Right cardiac atrium (tissue), 5 donors: Measurements from ENCODE around the gene STAC3. TPM values are rescaled to one million over a fixed set of nuclear protein-coding genes. Genes with fewer than 3 reads are reported as not detected.

Source experiments
- ATAC-seq, 2 donors: fragments of 200-7000 bp; cut with Tn5 transposase; one replicate each; pipeline versions ENCODE4 v1.8.0 to v1.9.1; 2020; ENCODE audit warnings: moderate library complexity in 2 of 2, mild to moderate bottlenecking in 1 of 2
- DNase-seq, 3 donors: peaks; one replicate each; pipeline ENCODE4 v3.0.0-alpha.2; 2020
- H3K27ac ChIP-seq: one replicate; pipeline ENCODE4 v1.5.1; 2013; ENCODE audit warnings: mild to moderate bottlenecking, low read length, control low read depth, moderate library complexity
- H3K27me3 ChIP-seq: one replicate; pipeline ENCODE4 v1.6.1; 2013; ENCODE audit not compliant: control insufficient read depth, insufficient read depth
- H3K4me1 ChIP-seq: one replicate; pipeline ENCODE4 v1.6.1; 2013; ENCODE audit warnings: low read length; ENCODE audit not compliant: control insufficient read depth, insufficient read depth
- H3K4me3 ChIP-seq: one replicate; pipeline ENCODE4 v1.5.1; 2013; ENCODE audit warnings: low read length, control low read depth
- H3K9me3 ChIP-seq: one replicate; pipeline ENCODE4 v1.6.1; 2013; ENCODE audit warnings: low read length; ENCODE audit not compliant: control insufficient read depth
- WGBS: extraction: QIAGEN DNeasy Blood & Tissue Kit; methylation state at CpG from one replicate; pipeline ENCODE4 v1.1.7; 2013; 5-methylcytosine and 5-hydroxymethylcytosine counted together
- intact Hi-C, 4 donors: fragments of 100-400 bp; cut with DNase I; formaldehyde crosslinking; loops; one replicate each; pipeline versions ENCODE4 v1.11.0 to v1.14.0; 2022 to 2023
- polyA plus RNA-seq: library from polyadenylated mRNA; stranded (reverse); fragments of 200-250 nt; gene quantifications from one replicate; pipeline ENCODE4 v1.2.3, GENCODE V29; 2013
- total RNA-seq, 4 donors: library from RNA; stranded (reverse); fragmentation: NEBNext Ultra II Directional; extraction: Animal tissue kit (Norgen Biotek cat#: 25700); gene quantifications; one replicate each; pipeline ENCODE4 v1.2.1, GENCODE V29; 2021
- donor health status: healthy with polysubstance abuse.
- donor health status: DM: no; HTN: yes; CAD: no.
- donor health status: DM: no; HTN: no; CAD: no.
- donor health status: DM: no; HTN: yes; CAD: no; lungs with severe emphysema.
- donor health status: DM: yes; HTN: yes; CAD: no.

Gene STAC3
- total and polyA plus RNA-seq, 5 donors = 0.91 to 2.3 (median 1.3) TPM

DNA sequence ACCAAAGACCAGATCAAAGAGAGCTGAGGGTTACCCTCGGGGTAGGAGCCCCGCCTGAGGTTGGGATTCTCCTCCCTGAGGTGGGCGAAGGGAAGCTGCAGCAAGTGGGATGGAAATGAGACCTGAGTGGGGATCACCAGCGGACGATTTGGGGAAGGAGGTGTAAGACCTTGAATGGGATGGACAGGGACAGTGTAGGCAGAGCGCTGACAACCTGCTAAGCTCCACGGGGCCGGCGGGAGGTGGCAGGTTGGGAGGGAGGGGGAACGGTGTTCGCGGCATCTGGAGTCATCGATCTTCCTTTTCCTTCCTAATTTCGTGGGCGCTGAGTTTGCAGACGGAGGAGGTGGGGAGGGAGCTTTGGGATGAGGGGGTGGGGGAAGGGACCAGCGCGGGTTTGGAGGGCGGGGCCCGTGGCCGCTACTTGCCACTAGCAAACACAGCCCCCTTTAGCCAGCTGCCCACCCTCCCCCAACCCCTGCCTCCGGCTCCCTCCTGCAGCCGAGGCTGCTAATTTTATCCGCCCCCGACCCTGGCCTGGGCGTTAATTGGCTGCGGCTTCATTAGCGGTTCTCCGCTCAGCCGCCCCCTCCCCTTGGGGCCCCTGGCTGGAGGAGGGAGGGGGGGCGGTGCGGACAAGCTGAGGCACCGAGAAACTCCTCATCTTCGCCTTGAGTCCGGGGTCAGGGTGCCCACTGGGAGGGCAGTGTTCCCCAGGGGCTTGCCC, 24.2 kb downstream of the STAC3 start:
- Histone ChIP-seq H3K4me3 (peak overlapping the region; percentile 13), H3K4me1 (no peaks in the 10 kb centered on the region)
- peak in 2 of 3 donors; percentile 12 to 37 for DNase-seq

DNA sequence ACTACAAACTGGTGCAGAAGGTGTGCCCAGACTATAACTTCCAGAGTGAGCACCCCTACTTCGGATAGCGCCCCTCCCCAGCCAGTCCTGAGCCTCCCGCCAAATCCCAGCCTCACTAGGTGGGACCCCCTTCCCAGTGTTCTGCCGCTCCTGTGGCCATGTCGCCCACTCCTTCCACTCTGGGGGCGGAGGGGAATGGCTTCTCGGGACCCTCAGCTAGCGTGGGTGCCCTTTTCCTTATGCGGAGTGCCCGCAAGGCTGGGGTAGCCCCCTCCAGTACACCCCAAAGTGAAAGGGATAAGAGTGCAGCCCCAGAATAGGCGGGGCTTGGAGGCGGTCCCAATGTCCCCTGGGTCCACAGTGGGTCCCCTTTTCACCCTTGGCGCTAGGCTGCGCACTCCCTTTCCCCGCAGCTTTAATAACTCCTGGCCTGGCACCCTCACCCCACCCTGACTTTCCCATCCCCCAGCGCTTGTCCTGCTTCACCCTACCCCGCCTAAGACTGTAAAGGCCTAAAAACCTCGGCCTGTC, 25.2 kb downstream of the STAC3 start:
- Histone ChIP-seq H3K27ac (no peak overlapping the region), H3K27me3 (no peaks in the 10 kb centered on the region), H3K4me3 (no peak overlapping the region), H3K4me1 (no peaks in the 10 kb centered on the region), H3K9me3 (no peaks in the 10 kb centered on the region)
- intact Hi-C loops = no loop called here
- DNase-seq = peak in 1 of 3 donors; percentile 16
- WGBS = 49% methylated on average over 18 of the region's 18 CpGs
- ATAC-seq = no peak

More for the DNA sequence above, 24.2 kb downstream of the STAC3 start:
- 13% methylated on average over 35 of the region's 35 CpGs for WGBS
- H3K27ac ChIP-seq = no peak overlapping the region
- no peaks in the 10 kb centered on the region for H3K9me3 ChIP-seq
- intact Hi-C loops = no loop called here
- ATAC-seq = no peak
- H3K27me3 ChIP-seq = no peaks in the 10 kb centered on the region

DNA sequence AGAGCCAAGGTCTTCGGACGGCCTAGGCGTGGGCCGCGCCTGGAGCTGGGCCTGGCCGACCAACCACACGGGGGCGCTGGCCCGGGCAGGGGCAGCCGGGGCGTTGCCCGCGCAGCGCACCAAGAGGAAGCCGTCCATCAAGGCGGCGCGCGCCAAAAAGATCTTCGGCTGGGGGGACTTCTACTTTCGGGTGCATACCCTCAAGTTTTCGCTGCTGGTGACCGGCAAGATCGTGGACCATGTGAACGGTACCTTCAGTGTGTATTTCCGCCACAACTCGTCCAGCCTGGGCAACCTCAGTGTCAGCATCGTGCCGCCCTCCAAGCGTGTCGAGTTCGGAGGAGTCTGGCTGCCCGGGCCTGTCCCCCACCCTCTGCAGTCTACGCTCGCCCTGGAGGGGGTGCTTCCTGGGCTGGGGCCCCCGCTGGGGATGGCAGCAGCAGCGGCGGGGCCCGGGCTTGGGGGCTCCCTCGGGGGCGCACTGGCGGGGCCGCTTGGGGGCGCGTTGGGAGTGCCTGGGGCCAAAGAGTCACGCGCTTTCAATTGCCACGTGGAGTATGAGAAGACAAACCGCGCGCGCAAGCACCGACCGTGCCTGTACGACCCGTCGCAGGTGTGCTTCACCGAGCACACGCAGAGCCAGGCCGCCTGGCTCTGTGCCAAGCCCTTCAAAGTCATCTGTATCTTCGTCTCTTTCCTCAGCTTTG, 25.9 kb downstream of the STAC3 start:
- H3K9me3 ChIP-seq = no peaks in the 10 kb centered on the region
- H3K4me3 ChIP-seq = no peak overlapping the region
- ATAC-seq (peak; percentile 22 to 53), DNase-seq (peak in 2 of 3 donors; percentile 80 to 83)
- intact Hi-C loops = no loop called here
- H3K4me1 ChIP-seq = no peaks in the 10 kb centered on the region
- H3K27ac ChIP-seq = no peak overlapping the region
- H3K27me3 ChIP-seq = no peaks in the 10 kb centered on the region
- WGBS = 14% methylated on average over 61 of the region's 61 CpGs

DNA sequence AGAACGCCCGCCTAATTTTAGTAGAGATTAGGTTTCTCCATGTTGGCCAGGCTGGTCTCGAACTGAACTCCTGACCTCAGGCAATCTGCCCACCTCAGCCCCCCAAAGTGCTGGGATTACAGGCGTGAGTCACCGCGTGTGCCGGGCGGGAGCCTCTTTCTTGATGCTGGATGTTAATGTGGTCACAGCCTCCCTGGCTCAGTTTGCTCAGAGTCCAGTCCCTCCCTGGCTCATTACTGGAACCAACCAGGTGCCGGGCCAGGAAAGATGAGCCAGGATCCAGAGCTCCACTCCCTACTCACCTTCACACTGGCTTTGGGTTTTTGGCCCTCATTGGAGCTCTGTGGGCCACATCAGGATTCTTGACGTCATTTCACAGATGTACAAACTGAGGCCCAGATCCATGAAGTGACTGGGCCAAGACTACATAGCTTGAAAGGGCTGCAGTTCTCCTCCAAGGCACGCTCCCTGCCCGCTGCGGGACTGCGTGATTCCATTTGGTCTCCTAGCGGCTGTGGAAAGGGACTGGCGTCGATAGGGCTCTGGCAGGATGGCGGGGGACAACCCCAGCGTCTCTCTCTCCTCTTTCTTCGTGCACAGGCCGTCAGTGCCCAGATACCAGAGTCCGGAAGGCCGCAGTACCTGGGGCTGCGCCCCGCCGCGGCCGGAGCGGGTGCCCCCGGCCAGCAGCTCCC, 26.6 kb downstream of the STAC3 start:
- 44% methylated on average over 30 of the region's 30 CpGs for WGBS
- Histone ChIP-seq H3K4me3 (no peak overlapping the region), H3K27ac (no peak overlapping the region), H3K4me1 (no peaks in the 10 kb centered on the region), H3K27me3 (no peaks in the 10 kb centered on the region), H3K9me3 (no peaks in the 10 kb centered on the region)
- no peak for ATAC-seq
- intact Hi-C loops = no loop called here
- DNase-seq = no peak

DNA sequence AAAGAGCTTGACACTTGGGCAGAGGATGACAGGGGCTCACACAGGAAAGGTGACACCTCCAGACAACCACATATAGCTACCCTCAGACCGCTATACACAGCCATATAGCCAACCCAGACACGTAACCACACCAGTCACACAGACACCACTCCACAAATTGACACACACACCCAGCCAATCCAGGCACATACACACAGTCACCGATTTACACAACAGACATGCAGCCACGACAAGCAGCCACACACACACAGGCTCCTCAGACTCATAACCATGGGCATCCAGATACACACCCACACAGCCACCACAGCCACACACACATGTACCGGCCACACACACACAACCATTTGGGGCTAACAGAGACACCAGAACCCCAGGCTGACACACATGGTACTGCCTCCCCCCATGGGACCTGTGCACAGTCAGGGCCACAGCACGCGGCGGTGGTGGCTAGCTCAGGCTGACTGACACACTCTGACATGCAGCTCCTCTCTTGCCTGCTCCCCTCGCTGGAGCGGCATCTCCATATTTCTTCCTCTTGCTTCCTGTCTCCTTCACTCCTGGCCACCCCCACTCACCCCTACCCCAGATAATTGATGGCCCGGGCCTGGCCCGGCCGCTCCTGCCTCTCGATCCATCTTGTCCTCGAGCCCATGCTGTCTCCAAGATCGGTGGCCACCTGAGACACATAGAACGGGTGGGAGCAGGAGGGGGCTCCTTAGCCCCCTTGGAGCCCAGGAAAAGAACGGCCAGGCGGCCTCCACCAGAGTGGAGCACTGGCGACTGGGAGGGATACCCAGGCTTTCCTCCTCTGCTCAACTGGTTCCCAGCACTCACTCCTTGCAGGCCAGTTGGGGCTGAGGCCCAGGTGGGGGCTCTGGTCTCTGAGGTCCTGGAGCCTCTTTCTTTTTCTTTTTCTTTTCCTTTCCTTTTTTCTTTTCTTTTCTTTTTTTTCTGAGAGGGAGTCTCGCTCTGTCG, 27.5 kb downstream of the STAC3 start:
- intact Hi-C loops = no loop called here
- ATAC-seq = no peak
- H3K4me1 ChIP-seq = no peaks in the 10 kb centered on the region
- no peak overlapping the region for H3K4me3 ChIP-seq
- WGBS = 54% methylated on average over 22 of the region's 22 CpGs
- H3K9me3 ChIP-seq = no peaks in the 10 kb centered on the region
- no peak overlapping the region for H3K27ac ChIP-seq
- no peaks in the 10 kb centered on the region for H3K27me3 ChIP-seq
- peak in 1 of 3 donors; percentile 26 for DNase-seq

DNA sequence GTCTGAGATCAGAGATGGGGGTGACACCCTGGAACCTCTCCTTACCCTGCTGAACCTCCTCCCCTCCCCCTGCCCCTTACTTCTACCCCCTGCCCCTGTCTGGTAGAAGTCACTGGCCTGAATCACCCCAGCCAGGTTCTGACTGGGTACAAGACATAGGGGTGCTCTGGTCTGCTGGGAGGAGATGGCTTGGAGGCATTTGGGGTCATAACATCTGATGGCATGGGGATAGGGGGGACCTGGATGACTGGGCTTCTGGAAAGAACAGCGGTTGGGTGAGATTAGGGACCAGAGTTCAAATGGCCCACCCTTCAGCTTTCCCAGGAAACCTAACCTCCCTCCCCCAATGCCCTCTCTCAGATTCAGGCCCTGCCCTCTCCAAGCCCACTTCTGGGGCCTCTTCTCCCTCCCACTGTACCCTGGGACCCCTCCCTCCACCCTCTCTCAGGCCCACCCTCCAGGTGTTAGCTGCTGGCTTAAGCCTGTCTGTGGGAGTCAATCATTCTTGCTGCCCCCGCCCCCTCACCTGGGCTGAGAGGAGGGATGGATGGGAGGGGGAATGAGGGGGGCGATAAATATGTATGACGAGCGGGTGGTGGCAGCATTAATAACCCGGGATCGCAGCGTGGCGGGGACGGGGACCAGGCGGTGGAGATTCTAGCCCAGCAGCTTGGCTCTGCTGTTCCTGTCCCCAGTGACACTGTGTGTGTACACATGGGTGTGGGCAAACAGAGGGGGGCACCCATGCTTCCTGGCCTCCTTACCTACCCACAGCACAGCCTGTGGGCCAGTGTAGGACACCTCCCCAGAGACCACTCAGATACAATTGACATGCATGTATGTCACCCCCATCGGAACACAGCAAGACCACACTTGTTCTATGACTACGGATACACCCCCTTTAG, 28.4 kb downstream of the STAC3 start:
- intact Hi-C loops = no loop called here
- H3K27ac ChIP-seq = no peak overlapping the region
- H3K9me3 ChIP-seq = no peaks in the 10 kb centered on the region
- no peak overlapping the region for H3K4me3 ChIP-seq
- DNase-seq (no peak), ATAC-seq (no peak)
- no peaks in the 10 kb centered on the region for H3K27me3 ChIP-seq
- no peaks in the 10 kb centered on the region for H3K4me1 ChIP-seq
- WGBS = 45% methylated on average over 13 of the region's 13 CpGs

DNA sequence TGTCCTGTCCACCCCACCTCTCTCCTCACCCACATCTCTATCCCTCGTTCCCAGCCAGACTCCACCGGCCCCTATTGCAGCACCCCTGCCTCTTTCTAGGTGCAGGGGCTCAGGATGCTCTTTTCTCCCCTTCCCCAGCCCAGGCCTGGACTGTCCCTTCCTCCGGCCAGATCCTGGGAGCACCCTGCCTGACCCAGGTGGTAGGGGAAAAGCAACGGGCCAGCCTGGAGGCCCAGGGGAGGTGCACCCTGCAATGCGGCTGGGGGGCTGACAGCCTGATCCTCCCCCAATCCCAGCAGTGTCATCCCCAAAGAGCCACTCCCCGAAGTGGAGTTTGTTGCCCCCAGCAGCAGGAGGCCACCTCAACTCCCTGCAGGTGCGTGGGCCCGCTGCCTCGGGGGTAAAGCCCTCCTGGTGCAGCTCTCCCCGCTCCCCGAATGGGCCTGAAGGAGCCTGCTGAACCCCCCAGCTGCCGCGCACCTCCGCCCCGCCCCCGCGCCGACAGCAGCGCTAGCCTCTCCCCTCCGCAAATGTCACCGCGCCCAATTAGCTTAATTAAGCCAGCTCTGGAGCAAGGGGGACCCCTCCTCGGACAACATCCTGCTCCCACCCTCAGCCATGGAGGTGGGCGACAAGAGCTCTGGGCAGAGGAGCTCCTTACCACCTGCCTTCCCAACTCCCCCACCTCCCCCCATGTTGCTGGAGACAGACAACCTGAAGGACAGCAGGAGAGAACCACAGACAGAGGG, 29.6 kb downstream of the STAC3 start:
- no peaks in the 10 kb centered on the region for H3K4me1 ChIP-seq
- H3K4me3 ChIP-seq = no peak overlapping the region
- no peak for DNase-seq
- WGBS = 19% methylated on average over 24 of the region's 24 CpGs
- H3K27me3 ChIP-seq = no peaks in the 10 kb centered on the region
- no peak for ATAC-seq
- intact Hi-C loops = no loop called here
- no peaks in the 10 kb centered on the region for H3K9me3 ChIP-seq
- no peak overlapping the region for H3K27ac ChIP-seq

DNA sequence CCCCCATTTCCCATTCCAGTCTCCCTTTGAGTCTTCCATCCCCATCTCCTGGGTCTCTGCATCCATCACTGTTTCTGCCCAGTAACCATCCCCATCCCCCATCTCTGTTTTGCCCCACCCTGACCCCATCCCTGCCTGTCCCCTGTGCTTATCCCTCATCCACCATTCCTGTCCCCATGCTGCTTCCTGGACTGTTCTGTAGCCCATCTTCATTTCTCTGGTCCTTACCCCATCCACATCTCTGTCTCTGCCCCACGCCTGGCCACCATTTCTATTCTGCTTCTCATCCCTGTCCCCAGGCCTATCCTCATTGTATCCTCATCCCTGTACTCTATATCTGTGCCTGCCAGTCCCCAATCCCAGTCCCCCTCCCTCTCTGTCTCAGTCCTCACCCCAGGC, 30.2 kb downstream of the STAC3 start:
- no peak overlapping the region for H3K27ac ChIP-seq
- no peak for DNase-seq
- no peak for ATAC-seq
- 67% methylated on average over 1 of the region's 1 CpG for WGBS
- intact Hi-C loops = no loop called here
- H3K9me3 ChIP-seq = no peaks in the 10 kb centered on the region
- no peaks in the 10 kb centered on the region for H3K4me1 ChIP-seq
- no peak overlapping the region for H3K4me3 ChIP-seq
- no peaks in the 10 kb centered on the region for H3K27me3 ChIP-seq

DNA sequence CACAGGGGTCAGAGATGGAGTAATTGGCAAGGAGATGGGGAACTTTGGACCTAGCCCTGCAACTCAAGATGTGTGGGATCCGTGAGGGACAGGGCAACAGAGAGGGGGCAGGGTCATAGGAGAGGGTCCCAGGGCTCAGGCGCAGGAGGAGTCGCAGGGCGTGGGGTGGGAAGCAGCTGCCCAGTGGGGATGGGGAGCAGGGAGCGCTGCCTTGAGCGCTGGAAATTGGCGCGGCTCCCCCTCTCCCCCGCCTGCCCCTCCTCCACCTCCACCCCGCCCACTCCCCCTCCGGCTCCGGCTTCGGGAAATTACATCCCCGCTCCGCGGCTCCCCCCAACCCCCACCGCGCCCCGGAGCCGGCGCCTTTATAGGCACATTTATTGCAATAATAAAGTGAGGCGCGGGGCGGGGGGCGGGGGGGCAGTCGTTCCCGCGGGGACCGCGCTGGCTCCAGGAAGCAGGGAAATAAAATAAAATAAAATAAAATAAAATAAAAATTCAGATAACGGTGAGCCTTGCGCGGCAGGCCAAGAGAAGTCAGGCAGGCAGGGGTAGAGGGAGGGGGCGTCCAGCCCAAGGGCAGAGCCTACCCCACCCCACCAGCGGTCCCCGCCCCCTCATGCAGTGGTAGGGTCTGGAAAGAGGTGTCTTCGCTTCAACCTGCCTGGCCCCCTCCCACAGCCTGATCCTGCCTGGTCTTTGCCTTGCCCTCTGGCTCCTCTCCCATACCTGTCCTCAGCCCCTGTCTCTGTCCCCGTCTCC, 30.8 kb downstream of the STAC3 start:
- Histone ChIP-seq H3K4me3 (no peak overlapping the region), H3K4me1 (no peaks in the 10 kb centered on the region), H3K27ac (no peak overlapping the region), H3K9me3 (no peaks in the 10 kb centered on the region), H3K27me3 (no peaks in the 10 kb centered on the region)
- DNase-seq (no peak), ATAC-seq (no peak)
- intact Hi-C loops = no loop called here
- WGBS = 11% methylated on average over 38 of the region's 38 CpGs
